NOMO-1 (cell line): Measurements from ENCODE around the gene PFDN6.
A peak's percentile ranks its signal among the peaks of the same experiment; 100 is the strongest.
"Not testable (repeated sequence)": the region's sequence is repeated elsewhere in the genome, so short reads cannot be mapped to it uniquely, and the experiment has no call there.

ENCODE experiments used
- DNase-seq, 2 experiments: peaks; one replicate each; lab custom pipeline; 2025; ENCODE audit not compliant: unreplicated experiment in 2 of 2; lab: John Stamatoyannopoulos, UW

PFDN6 gene

DNA sequence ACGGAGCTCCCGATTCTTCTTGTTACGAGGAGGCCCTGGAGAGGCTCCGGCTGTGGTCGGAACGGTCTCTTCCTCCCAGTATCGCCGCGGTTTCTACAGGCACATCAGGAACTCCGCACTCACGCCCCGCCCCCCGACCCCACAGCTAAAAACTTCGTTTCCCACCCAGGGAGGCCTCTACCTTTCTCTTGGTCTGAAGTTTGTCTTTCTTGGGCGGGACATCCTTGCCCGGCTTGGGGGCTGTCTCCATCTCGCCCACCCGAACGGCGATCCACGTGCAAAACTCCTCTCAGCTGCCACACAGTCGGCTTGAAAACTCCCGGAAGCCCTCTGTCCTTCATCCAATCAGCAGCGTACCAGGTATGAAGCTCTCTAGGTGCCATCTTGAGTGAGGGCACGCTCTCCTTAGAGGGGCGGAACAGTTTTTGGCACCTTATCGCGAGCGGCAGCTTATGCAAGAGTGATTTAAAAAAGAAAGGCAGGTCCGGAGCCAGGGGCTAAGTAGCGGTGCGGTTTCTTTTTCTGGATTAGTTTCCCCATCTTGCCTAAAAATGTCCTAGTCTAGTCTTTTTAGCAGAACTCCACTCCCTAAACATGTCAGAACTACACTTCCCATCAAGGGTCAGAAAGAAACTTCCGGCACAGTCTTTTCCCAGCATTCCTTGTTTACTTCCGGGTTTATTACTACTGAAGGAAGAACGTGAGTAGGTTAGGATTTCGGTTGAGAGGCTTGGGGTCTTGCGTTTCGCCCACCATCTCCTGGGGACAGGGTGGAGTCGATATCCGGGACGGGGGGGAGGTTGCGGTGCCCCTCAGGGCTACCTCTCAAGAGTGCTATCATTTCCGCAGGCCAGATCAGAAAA is at the start of gene PFDN6, which contains the start of gene WDR46:
Gene PFDN6, plus strand, starts transcription at position 681 of the 863 bp plus-strand sequence. CDS start 256 bp downstream, outside the sequence.
Gene WDR46, minus strand, starts transcription at position 319 of the 863 bp plus-strand sequence. Its CDS starts 69 bp downstream, at position 250.
- DNase-seq = peak; percentile 89 to 95

GRCh38 chr6:33241968-33242367 is 47.4 kb upstream of the PFDN6 start:
- DNase-seq = no peak

DNA sequence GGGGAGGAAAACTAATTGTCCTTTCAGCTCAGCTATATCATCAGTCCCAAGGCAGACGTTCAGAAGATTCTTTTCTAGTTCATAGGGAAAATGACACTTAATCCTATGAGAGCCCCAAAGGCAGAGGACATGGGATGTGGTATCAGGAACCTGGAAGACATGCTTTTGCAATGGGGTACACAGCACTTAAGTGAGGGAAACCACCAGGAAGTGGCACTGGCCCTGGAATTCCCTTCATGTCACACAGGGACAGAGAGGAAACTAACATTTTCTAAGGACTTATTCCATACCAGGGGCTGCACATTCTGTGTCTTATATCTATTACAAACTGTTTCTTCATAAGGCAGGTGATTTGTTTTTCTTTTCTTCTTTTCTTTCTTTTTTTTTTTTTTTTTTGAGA is 45.9 kb upstream of the PFDN6 start:
- no peak for DNase-seq

- peak; percentile 41 to 76 for DNase-seq
These were observed 41.3 kb upstream of the PFDN6 start for GRCh38 chr6:33247977-33248642.

GRCh38 chr6:33248643-33248931 is 40.8 kb upstream of the PFDN6 start:
- peak in 1 of 2 experiments; percentile 70 for DNase-seq

DNA sequence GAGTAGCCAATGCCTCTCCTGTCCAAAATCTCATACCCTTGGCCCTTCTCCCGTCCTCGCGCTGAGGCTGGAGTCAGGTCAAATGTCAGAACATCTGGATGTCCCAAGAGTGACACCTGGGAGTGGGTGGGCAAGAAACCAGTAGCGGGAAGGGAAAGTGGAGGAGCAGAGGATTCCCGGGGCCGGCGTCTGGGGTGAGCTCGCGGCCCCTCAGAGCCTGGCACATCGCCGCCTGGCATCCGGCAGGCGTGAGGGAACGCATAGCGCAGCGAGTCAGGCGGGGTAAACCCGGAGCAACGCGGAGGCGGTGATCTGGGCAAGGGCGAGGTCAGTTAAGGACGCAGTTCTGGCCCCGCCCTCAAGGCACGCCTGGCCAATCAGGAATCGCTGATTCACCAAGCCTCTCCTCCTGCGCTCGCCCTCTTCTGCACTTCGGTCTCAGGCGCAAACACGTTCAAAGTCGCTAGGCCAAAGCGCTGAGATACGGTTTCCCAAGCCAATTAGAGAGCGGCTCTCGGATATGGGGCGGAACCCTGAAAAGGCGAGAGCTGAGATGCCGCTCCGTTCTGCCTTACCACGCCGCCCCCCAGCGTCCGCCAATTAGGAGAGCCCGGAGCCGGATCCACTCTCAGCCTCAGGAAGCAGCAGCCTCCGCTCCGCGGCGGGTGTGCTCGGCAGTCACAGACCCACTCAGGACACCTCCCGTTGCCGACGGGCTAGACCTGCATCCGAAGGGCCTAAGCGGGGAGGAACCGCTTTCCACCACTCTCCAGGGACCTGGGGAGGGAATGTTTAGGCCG is 40.3 kb upstream of the PFDN6 start:
- DNase-seq = peak; percentile 100

DNA sequence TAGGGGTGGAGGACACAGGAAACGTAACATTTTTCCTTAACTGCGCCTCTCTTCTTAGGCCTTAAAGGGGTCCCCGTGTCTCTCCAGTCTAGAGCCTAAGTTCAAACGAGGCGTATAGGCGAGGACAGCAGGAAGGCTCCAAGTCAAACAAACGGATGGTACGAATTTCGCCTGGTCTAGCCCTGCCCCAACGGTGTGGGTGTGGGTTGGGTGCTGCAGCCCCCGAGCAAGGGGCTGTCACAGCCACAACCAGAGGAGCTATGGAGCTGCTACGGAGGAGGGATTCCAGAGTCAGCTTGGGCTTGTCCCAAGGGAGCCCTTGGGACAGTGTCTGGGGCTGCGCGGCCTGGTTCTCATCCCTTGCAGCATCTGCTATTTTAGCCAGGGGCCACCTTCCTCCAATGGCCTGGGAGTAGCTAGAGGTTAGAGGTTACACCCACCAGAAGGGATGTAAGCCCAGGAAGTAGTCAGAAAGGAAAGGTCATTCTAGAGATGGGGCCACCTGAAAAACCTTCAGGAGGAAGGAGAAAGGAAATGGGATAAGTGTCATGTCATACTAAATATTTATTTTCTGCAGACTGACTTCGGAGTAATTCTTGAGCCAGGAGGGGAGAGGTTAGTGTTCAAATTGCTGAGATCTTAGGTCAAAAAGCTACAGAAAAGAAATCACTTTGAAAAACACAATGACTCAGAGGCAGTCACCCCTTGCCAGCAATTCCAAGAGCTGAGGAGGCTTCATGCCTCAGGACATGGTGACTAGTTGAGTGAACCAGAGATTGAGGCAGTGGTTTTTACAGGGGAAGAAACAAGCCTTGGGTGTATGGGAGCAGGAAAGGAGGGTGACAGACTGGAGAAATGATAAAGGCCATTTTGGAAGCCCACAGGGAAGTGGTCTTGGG is 39.4 kb upstream of the PFDN6 start:
- DNase-seq = no peak

- no peak for DNase-seq
These were observed 38.7 kb upstream of the PFDN6 start for GRCh38 chr6:33250731-33251130.

GRCh38 chr6:33251395-33252012 is 37.9 kb upstream of the PFDN6 start:
- DNase-seq = no peak

- no peak for DNase-seq
These were observed 36.6 kb upstream of the PFDN6 start for GRCh38 chr6:33252759-33253158.

- DNase-seq = no peak
These were observed 34.8 kb upstream of the PFDN6 start for GRCh38 chr6:33254591-33254990.

DNA sequence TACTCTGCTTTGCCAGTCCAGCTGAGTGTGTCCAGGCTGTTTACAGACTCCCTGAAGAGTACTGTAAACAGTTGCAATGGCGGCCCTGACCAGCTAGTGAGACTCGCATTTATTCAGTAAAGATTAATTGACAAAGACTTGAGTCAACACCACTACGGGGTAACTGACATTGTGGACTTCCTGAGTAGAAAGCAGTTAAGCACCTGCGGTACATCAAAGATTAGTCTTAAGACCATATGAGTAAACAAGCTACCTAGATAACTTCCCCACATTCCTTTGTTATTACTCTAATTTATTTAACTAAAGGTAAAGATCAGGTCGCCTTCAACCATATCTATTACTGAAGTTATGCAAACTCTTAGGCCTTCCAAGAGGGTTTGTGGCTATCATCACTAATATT is 30.4 kb upstream of the PFDN6 start:
- DNase-seq = no peak

DNA sequence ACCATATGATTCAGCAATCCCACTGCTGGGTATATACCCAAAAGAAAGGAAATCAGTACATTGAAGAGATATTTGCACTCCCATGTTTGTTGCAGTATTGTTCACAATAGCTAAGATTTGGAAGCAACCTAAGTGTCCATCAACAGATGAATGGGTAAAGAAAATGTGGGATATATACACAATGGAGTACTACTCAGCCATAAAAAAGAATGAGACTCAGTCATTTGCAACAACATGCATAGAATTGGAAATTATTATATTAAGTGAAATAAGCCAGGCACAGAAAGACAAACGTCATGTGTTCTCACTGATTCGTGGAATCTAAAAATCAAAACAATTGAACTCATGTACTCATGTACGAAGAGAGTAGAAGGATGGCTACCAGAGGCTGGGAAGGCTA is 26.9 kb upstream of the PFDN6 start:
- DNase-seq = not testable (repeated sequence)

DNA sequence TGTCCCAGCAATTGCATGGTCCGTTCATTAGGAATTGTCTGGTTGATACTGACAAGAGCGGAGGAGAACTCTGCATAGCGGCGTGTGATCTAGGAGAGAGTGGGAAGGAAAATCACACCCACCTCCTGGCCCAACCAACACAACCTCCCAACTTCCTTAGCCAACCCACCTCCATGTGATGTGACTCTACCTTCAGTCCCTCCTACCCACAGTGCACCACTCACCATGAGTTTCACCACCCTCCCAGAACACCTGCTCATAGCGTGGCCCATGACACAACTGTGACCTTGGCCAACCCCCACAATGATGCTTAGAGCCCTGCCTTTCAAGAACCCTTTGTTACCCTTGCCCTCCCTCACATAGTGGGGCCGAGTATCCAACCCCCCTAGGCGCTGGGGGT is 25.4 kb upstream of the PFDN6 start:
- DNase-seq = no peak

- DNase-seq = peak in 1 of 2 experiments; percentile 45
These were observed 18.3 kb upstream of the PFDN6 start for GRCh38 chr6:33271117-33271467.

- DNase-seq = peak; percentile 81 to 94
These were observed 17.7 kb upstream of the PFDN6 start, which contains the start of the genes RPS18 and VPS52 for GRCh38 chr6:33271468-33272274. Gene RPS18, plus strand, starts transcription at chr6:33272075. Its CDS starts 45 bp downstream, at chr6:33272120. Gene VPS52, minus strand, starts transcription at chr6:33271876. Its CDS starts 201 bp downstream, at chr6:33271675.

DNA sequence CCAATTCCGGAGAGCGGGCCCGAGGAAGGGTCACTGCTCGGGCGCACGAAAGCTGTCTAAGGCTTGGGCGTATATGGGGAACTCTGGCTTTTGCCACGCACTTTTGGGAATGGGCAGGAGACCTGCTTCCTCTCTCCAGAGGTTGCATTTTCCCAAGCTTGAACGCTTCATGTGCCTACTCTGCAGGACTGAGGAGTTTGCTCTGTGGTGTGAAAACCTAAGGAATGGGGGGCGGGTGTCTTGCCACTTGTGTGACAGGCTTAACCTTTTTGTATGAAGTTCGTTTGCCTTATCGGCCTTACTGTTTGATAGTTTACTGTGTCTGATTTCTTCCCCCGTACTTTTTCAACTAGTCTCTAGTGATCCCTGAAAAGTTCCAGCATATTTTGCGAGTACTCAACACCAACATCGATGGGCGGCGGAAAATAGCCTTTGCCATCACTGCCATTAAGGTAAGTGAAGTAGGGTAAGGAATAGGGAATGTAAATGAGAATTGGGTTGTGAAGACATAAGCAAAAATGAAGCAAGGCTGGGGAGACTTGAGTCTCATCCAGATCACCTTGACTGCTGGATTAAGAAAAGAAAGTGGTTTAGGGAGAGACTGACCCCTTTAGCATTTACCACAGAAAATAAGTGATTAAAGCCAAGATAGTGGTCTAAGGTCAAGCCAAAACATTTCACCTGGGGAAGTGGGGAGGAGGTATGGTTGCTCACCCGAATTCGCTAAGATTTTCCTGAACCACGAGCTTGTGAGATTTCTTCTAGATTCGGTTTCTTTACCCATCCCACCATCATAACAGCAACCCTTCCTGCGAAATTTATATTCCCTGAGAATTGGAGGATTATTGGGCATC is 16.9 kb upstream of the PFDN6 start:
- no peak for DNase-seq
